Measurements from ENCODE around the gene DBR1.

The DBR1 gene, protein sequence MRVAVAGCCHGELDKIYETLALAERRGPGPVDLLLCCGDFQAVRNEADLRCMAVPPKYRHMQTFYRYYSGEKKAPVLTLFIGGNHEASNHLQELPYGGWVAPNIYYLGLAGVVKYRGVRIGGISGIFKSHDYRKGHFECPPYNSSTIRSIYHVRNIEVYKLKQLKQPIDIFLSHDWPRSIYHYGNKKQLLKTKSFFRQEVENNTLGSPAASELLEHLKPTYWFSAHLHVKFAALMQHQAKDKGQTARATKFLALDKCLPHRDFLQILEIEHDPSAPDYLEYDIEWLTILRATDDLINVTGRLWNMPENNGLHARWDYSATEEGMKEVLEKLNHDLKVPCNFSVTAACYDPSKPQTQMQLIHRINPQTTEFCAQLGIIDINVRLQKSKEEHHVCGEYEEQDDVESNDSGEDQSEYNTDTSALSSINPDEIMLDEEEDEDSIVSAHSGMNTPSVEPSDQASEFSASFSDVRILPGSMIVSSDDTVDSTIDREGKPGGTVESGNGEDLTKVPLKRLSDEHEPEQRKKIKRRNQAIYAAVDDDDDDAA
- 40.0 to 42.3 reads per million in 2 donors for total RNA-seq

GRCh38 chr3:138174421-138175131 lies at the start of gene DBR1:
Gene DBR1, minus strand, starts transcription at chr3:138174921. Its CDS starts 126 bp downstream, at chr3:138174795.
- peak; percentile 41 for DNase-seq

DNA sequence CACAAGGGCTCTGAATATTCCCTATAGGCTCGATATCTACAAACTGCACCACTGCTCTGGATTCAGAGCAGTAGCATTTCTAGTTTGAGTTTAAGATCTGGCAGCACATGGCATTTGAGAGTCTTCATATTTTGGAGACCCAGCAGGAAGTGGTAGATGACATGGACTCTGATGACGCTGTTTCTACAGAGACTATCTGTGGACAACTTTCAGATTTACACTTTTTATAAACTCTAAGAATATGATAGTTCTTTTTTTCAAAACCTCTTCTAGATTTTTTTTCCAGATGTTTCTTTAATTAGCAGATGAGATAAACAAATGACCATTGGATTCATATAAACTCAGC lies 48.2 kb upstream of the DBR1 start:
- no peak for DNase-seq

- DNase-seq = no peak
Observed at GRCh38 chr3:138222131-138222941, 47.6 kb upstream of the DBR1 start.

DNA sequence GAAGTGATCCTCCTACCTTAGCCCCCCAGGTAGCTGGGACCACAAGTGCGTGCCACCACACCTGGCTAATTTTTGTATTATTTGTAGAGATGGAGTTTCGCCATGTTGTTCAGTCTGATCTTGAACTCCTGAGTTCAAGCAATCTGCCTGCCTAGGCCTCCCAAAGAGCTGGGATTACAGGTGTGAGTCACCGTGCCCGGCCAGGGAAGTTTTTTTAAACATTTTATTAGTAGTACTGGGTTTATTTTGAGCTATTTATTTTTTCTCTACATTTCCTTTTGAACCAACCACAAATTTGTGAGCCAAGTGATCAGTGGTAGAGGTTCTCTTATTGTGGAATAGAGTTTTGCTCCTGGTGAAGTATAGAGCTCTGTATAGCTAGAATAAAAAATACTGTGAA lies 46.1 kb upstream of the DBR1 start:
- no peak for DNase-seq

- DNase-seq = no peak
Observed at GRCh38 chr3:138220242-138220641, 45.5 kb upstream of the DBR1 start.

GRCh38 chr3:138219255-138219654 lies 44.5 kb upstream of the DBR1 start:
- DNase-seq = no peak

GRCh38 chr3:138213398-138214085 lies 38.8 kb upstream of the DBR1 start:
- no peak for DNase-seq

- DNase-seq = no peak
Observed at GRCh38 chr3:138210528-138210927, 35.8 kb upstream of the DBR1 start.

GRCh38 chr3:138206196-138206595 lies 31.5 kb upstream of the DBR1 start:
- no peak for DNase-seq

DNA sequence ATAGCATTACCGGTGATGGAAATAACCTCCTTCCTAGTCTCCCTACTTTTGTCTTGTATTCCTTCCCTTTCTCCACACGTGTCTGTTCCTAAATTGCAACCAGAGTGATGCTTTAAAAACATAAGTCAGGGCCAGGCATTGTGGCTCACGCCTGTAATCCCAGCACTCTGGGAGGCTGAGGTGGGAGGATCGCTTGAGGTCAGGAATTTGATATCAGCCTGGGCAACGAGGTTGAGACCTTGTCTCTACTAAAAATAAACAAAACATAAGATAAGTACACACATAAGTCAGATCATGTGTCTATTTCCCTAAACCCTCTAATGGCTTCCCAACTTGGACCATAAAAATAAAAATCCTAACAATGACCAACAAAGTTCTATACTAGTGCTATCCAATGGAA lies 30.8 kb upstream of the DBR1 start:
- DNase-seq = no peak

GRCh38 chr3:138203938-138204337 lies 29.2 kb upstream of the DBR1 start:
- DNase-seq = no peak

- no peak for DNase-seq
Observed at GRCh38 chr3:138202945-138203701, 28.4 kb upstream of the DBR1 start.

DNA sequence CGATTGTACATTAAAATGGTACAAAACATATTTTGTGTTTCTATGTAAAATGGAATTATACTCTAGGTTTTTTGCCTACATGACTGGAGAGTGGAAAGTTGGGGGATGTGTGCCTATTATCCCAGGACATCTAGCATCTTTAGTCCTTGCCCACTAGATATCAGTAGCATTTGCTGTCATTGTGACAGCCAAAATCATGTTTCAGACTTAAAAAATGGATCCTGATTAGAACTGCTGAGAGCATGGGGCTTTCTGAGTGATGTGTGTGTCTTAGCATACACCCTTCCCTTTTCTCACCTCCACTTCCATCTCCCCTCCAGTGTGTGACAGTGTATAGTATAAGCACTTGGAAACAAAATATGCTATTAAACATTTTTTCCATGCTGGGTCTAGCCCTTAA lies 25.7 kb upstream of the DBR1 start:
- DNase-seq = no peak

DNA sequence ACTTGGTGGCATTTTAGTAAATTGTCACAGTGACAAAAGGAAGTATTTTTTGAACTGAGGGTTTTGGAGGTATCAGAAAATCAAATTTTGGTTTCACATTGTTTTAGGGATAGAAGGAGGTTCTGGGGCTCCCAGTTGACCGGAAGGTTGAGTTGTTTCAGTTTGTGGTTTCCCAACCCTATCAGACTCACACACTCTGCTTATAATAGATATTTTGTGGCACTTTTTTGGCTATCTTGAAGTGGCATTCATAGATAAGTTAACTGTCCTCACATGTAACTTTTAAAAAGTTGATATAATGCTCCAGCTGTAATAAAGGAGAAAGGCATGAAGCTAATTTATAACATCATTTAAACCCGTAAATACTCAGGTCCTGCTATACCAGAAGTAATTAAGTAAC lies 25.1 kb upstream of the DBR1 start:
- no peak for DNase-seq

- DNase-seq = no peak
Observed at GRCh38 chr3:138197524-138197923, 22.8 kb upstream of the DBR1 start.

GRCh38 chr3:138197058-138197457 lies 22.3 kb upstream of the DBR1 start:
- DNase-seq = no peak

DNA sequence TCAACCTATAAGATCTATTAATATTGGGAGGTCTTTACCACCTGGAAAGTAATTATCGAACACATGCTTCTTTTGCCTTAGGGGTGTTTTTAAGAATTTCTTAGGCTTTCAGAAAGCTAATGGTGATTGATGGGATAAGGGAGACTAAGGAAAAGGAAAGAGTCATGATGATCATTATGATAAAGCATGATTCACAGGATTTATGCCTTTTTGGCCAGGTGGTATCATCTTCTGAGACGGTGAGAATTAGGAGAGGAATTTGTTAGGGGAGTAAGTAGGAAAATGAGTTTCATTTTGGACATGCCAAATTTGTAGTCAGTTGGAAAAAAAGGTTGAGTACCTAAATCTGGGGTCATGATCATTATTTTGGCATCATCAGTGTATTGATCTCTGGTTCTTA lies 21.3 kb upstream of the DBR1 start:
- no peak for DNase-seq

DNA sequence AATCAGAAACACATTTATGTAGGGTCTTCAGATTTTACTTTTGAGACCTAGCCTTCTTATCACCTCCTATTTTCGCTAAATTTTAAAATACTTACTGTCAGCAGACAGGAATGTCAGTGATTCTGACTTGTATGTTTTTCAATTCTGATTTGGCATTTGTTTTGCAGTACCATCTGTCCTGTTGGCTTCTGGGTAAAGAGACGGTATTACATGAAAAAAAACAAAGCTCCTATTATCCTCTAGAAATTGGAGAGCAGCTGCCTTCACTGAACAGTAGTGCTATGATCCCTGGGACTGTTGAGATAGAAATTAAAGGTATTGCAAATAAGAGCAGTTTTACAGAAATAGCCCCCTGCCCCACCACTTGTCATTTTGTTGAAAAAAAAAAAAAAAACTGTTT lies 20.8 kb upstream of the DBR1 start:
- DNase-seq = no peak

DNA sequence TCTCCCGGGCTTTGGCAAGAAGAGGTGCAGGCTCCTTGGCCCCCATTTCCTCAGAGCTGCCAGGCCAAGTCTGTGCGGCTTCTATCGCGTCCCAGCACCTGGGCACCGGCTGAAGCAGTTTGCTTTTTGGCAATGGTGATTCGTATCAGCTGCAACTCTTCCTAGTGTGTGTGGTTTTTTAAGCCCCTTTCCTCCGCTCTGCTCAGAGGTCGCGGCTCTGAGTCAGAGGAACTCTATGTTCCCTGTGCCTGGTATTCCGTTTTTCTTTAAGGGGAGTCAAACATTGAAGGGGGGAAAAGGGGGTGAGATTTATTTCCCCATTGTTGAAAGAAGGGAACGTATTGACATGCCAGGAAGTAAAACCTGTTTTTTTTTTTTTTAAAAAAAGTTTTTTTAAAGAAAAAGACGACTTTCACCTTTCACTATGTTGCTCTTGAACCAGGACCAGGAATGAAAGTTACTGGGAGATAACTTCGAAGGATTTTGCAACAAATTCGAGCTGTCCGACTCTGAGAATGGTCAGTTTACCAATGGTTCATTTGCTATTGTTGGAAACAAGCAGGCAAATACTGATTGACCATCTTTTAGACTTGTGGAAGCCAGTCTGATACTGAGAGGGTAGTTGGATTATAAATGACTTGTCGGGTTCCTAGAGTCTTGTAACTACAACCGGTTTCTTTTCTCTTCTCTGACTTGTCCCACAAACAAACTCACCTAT lies 13.5 kb upstream of the DBR1 start:
- no peak for DNase-seq

DNA sequence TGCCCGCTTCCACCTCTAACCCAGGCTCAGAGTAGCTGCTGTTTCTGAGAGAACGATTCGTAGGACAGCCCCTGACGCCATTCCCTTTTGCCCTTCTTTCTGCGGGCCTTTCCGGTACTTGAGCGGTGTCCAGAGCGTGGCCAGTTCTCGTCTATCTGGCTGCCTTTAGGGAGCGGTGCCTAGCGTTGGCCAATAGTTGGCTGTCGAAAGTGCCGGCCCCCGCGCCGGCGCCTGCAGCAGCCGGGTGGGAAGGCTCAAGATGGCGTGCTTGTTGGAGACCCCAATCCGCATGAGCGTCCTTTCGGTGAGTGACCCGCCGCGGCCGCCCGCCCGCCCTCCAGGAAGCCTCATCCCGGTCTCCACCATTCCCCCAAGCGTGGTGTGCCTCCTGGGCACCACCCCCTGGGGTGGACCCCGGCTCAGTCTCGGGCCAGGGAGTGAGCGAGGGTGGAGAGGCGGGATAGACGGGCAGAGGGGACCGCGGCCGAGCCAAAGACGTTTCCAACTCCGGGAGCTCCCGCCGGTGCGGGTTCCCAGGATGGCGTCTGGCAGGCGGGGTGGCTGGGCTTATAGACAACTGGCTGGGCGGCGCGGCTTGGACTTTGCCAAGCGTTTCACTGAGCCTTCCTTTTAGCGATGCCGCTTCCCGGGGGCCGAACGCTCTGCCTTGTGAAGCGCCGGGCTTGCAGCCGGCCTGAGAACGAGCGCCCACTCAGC lies 12.7 kb upstream of the DBR1 start, which contains the start of gene ARMC8:
TSS of gene ARMC8 (plus strand) at position 6 of the 717 bp plus-strand sequence. CDS start at position 260, 254 bp downstream.
- DNase-seq = peak; percentile 48

Data from activated gamma-delta T cell (primary cell).